CD4-positive, alpha-beta memory T cell (primary cell): ENCODE results near the gene ANKRD55. TPM values are rescaled to one million over a fixed set of nuclear protein-coding genes. Genes with fewer than 3 reads are reported as not detected.
"Not testable (repeated sequence)": the region's sequence is repeated elsewhere in the genome, so short reads cannot be mapped to it uniquely, and the experiment has no call there.

Source experiments
- CTCF ChIA-PET: fragments of 350-600 bp; sonication (Branson Sonifier 250); formaldehyde crosslinking; loops from one replicate; lab custom pipeline; 2021; ENCODE audit warnings: inconsistent platforms; ENCODE audit not compliant: partially characterized antibody; lab: Charles Lee
- POLR2A ChIA-PET: fragments of 350-600 bp; sonication (Branson Sonifier 250); formaldehyde crosslinking; loops from one replicate; lab custom pipeline; 2021; ENCODE audit not compliant: partially characterized antibody; lab: Charles Lee
- DNase-seq, 5 donors: peaks; one replicate each; pipeline versions ENCODE4 v3.0.0 to v3.0.0-alpha.2; 2020 to 2022; ENCODE audit warnings: mixed read lengths in 1 of 5
- H3K27ac ChIP-seq: one replicate; pipeline ENCODE4 v1.7.0; 2013; ENCODE audit warnings: low read depth, low read length
- H3K27me3 ChIP-seq: 2 replicates; pipeline ENCODE4 v1.7.0; 2013; ENCODE audit warnings: mild to moderate bottlenecking, low read length, moderate library complexity; ENCODE audit not compliant: insufficient read depth
- H3K36me3 ChIP-seq: 2 replicates; pipeline ENCODE4 v1.7.0; 2013; ENCODE audit warnings: mild to moderate bottlenecking, low read length, moderate library complexity; ENCODE audit not compliant: insufficient read depth
- H3K4me1 ChIP-seq: 2 replicates; pipeline ENCODE4 v1.7.0; 2013; ENCODE audit warnings: mild to moderate bottlenecking, low read length, moderate library complexity; ENCODE audit not compliant: insufficient read depth
- H3K4me3 ChIP-seq, 2 donors: one replicate each; pipeline ENCODE4 v1.7.0; 2013; ENCODE audit warnings: low read length in 2 of 2, mild to moderate bottlenecking in 1 of 2
- H3K9me3 ChIP-seq, 2 donors: one replicate each; pipeline ENCODE4 v1.7.0; 2013; ENCODE audit warnings: low read length in 2 of 2, control low read depth in 1 of 2; ENCODE audit not compliant: control insufficient read depth in 1 of 2
- H3K27ac Mint-ChIP-seq, 7 donors: one replicate each; pipeline ENCODE4 v1.8.0; 2020 to 2021; ENCODE audit warnings: mixed read lengths in 7 of 7, mild to moderate bottlenecking in 6 of 7, inconsistent platforms in 3 of 7, moderate library complexity in 3 of 7
- H3K27me3 Mint-ChIP-seq, 2 donors: one replicate each; pipeline ENCODE4 v1.8.0; 2020 to 2021; ENCODE audit warnings: mixed read lengths in 2 of 2
- H3K36me3 Mint-ChIP-seq, 2 donors: one replicate each; pipeline ENCODE4 v1.8.0; 2020 to 2021; ENCODE audit warnings: mixed read lengths in 2 of 2, inconsistent platforms in 1 of 2, mild to moderate bottlenecking in 1 of 2
- H3K4me1 Mint-ChIP-seq, 4 donors: one replicate each; pipeline ENCODE4 v1.8.0; 2020 to 2021; ENCODE audit warnings: mixed read lengths in 4 of 4, mild to moderate bottlenecking in 1 of 4
- H3K4me3 Mint-ChIP-seq, 8 donors: one replicate each; pipeline ENCODE4 v1.8.0; 2020 to 2021; ENCODE audit warnings: mixed read lengths in 8 of 8, mild to moderate bottlenecking in 7 of 8, moderate library complexity in 6 of 8, inconsistent platforms in 3 of 8
- H3K9me3 Mint-ChIP-seq, 8 donors: one replicate each; pipeline ENCODE4 v1.8.0; 2020 to 2021; ENCODE audit warnings: mixed read lengths in 8 of 8, mild to moderate bottlenecking in 5 of 8, inconsistent platforms in 3 of 8, moderate library complexity in 1 of 8
- intact Hi-C: fragments of 100-400 bp; cut with micrococcal nuclease; formaldehyde crosslinking; loops from one replicate; pipeline ENCODE4 v1.15.1; 2023
- polyA plus RNA-seq, 2 donors: library from polyadenylated mRNA; unstranded; fragments of 300-500 nt; fragmentation: Illumina TruSeq; gene quantifications; one replicate each; pipeline ENCODE4 v1.2.3, GENCODE V29; 2021
- total RNA-seq, 2 experiments: library from RNA; stranded (reverse); gene quantifications; one replicate each; pipeline ENCODE4 v1.2.3, GENCODE V29; 2021

ANKRD55 gene
- total and polyA plus RNA-seq, 4 experiments from 2014 or later, result 8.3 to 17.8 (median 12.3) TPM

GRCh38 chr5:56212130-56212879 is 20.8 kb downstream of the ANKRD55 start:
- Histone ChIP-seq H3K36me3 (no peaks in the 10 kb centered on the region), H3K9me3 (peaks cover 0 to 10% of the 10 kb centered on the region in 2 donors), H3K4me1 (no peaks in the 10 kb centered on the region), H3K27ac (no peak overlapping the region), H3K4me3 (no peak overlapping the region), H3K27me3 (no peaks in the 10 kb centered on the region)
- Mint-ChIP-seq H3K27me3 (peaks cover 0 to 1% of the 10 kb centered on the region in 2 donors), H3K4me1 (no peaks in the 10 kb centered on the region), H3K4me3 (peak overlapping the region in 1 of 8 donors; percentile 54), H3K9me3 (peaks cover 3 to 35% (median 24%) of the 10 kb centered on the region in 8 donors), H3K36me3 (peaks cover 8 to 11% of the 10 kb centered on the region in 2 donors), H3K27ac (no peak overlapping the region)
- CTCF ChIA-PET, result no interaction called here
- intact Hi-C loops, result no loop called here
- no peak for DNase-seq
- POLR2A ChIA-PET, result no interaction called here

- POLR2A ChIA-PET, result no interaction called here
- Mint-ChIP-seq H3K27ac (peak overlapping the region in 1 of 7 donors; percentile 57), H3K9me3 (peaks cover 0 to 27% (median 16%) of the 10 kb centered on the region in 8 donors), H3K4me3 (no peak overlapping the region), H3K27me3 (peaks cover 0 to 1% of the 10 kb centered on the region in 2 donors), H3K4me1 (no peaks in the 10 kb centered on the region), H3K36me3 (peaks cover 8 to 11% of the 10 kb centered on the region in 2 donors)
- intact Hi-C loops, result no loop called here
- Histone ChIP-seq H3K9me3 (peaks cover 0 to under 1% of the 10 kb centered on the region in 2 donors), H3K36me3 (no peaks in the 10 kb centered on the region), H3K4me1 (no peaks in the 10 kb centered on the region), H3K4me3 (no peak overlapping the region), H3K27me3 (no peaks in the 10 kb centered on the region), H3K27ac (no peak overlapping the region)
- CTCF ChIA-PET, result no interaction called here
- no peak for DNase-seq
Observed at GRCh38 chr5:56211298-56211865, 21.7 kb downstream of the ANKRD55 start.

- intact Hi-C loops, result loop anchor here (10.0 kb wide), 1 partner anchor 864 kb away; no protein-coding TSS in a partner anchor
- Histone ChIP-seq H3K27ac (no peak overlapping the region), H3K4me3 (no peak overlapping the region), H3K27me3 (no peaks in the 10 kb centered on the region), H3K9me3 (no peaks in the 10 kb centered on the region), H3K36me3 (no peaks in the 10 kb centered on the region), H3K4me1 (no peaks in the 10 kb centered on the region)
- DNase-seq, result no peak
- peaks cover 0 to 9% (median 6%) of the 10 kb centered on the region in 8 donors for H3K9me3 Mint-ChIP-seq
- H3K4me3 Mint-ChIP-seq, result no peak overlapping the region
- no peaks in the 10 kb centered on the region for H3K27me3 Mint-ChIP-seq
- CTCF ChIA-PET, result interaction anchor here (1.0 to 1.1 kb wide), 2 partner anchors 8 to 231 kb away, joined by 3 to 4 read pairs; no protein-coding TSS in a partner anchor
- POLR2A ChIA-PET, result interaction anchor here (0.6 kb wide), 1 partner anchor 329 kb away, joined by 3 read pairs; no protein-coding TSS in a partner anchor
- H3K36me3 Mint-ChIP-seq, result peaks cover under 1 to 2% of the 10 kb centered on the region in 2 donors
- H3K27ac Mint-ChIP-seq, result no peak overlapping the region
- peaks cover 2 to 4% (median 3%) of the 10 kb centered on the region in 4 donors for H3K4me1 Mint-ChIP-seq
Observed at GRCh38 chr5:56208681-56209080, 24.4 kb downstream of the ANKRD55 start.

GRCh38 chr5:56207537-56207936 is 25.6 kb downstream of the ANKRD55 start:
- no peak for DNase-seq
- H3K9me3 ChIP-seq, result no peaks in the 10 kb centered on the region
- Mint-ChIP-seq H3K36me3 (no peaks in the 10 kb centered on the region), H3K4me3 (no peak overlapping the region), H3K27ac (no peak overlapping the region), H3K27me3 (no peaks in the 10 kb centered on the region), H3K4me1 (peaks cover 5 to 11% (median 8%) of the 10 kb centered on the region in 4 donors), H3K9me3 (peaks cover 0 to 5% (median 0%) of the 10 kb centered on the region in 8 donors)
- ChIA-PET CTCF (interaction anchor here (1.1 kb wide), 1 partner anchor 230 kb away, joined by 4 read pairs; no protein-coding TSS in a partner anchor), POLR2A (no interaction called here)
- H3K27ac ChIP-seq, result no peak overlapping the region
- H3K4me3 ChIP-seq, result no peak overlapping the region
- H3K4me1 ChIP-seq, result peaks cover 2% of the 10 kb centered on the region
- no peaks in the 10 kb centered on the region for H3K36me3 ChIP-seq
- H3K27me3 ChIP-seq, result no peaks in the 10 kb centered on the region
- intact Hi-C loops, result loop anchor here (10.0 kb wide), 1 partner anchor 863 kb away; no protein-coding TSS in a partner anchor

- Mint-ChIP-seq H3K27ac (no peak overlapping the region), H3K4me1 (peaks cover 14 to 23% (median 17%) of the 10 kb centered on the region in 4 donors), H3K27me3 (no peaks in the 10 kb centered on the region), H3K9me3 (peaks cover 0 to 5% (median 0%) of the 10 kb centered on the region in 8 donors), H3K36me3 (no peaks in the 10 kb centered on the region), H3K4me3 (no peak overlapping the region)
- H3K36me3 ChIP-seq, result no peaks in the 10 kb centered on the region
- POLR2A ChIA-PET, result no interaction called here
- no peaks in the 10 kb centered on the region for H3K27me3 ChIP-seq
- H3K4me3 ChIP-seq, result no peak overlapping the region
- DNase-seq, result no peak
- H3K27ac ChIP-seq, result no peak overlapping the region
- CTCF ChIA-PET, result interaction anchor here (2.7 kb wide), 1 partner anchor 270 kb away, joined by 17 read pairs; no protein-coding TSS in a partner anchor
- H3K4me1 ChIP-seq, result peaks cover 6% of the 10 kb centered on the region
- intact Hi-C loops, result loop anchor here (10.0 kb wide), 1 partner anchor 862 kb away; no protein-coding TSS in a partner anchor
- no peaks in the 10 kb centered on the region for H3K9me3 ChIP-seq
Observed at GRCh38 chr5:56206126-56206910, 26.8 kb downstream of the ANKRD55 start.

GRCh38 chr5:56203936-56204335 is 29.2 kb downstream of the ANKRD55 start:
- H3K27me3 Mint-ChIP-seq, H3K27ac ChIP-seq, H3K36me3 ChIP-seq, H3K4me3 ChIP-seq, DNase-seq, H3K36me3 Mint-ChIP-seq, POLR2A ChIA-PET, H3K27me3 ChIP-seq, H3K4me3 Mint-ChIP-seq, CTCF ChIA-PET, H3K27ac Mint-ChIP-seq, H3K9me3 ChIP-seq, H3K9me3 Mint-ChIP-seq: not testable (repeated sequence)
- intact Hi-C loops, result loop anchor here (10.0 kb wide), 1 partner anchor 859 kb away; no protein-coding TSS in a partner anchor
- H3K4me1 Mint-ChIP-seq, result peaks cover 17 to 29% (median 24%) of the 10 kb centered on the region in 4 donors
- H3K4me1 ChIP-seq, result peaks cover 12% of the 10 kb centered on the region
